MG63 (cell line): ENCODE measurements around the gene PRPF38A. TPM values are rescaled to one million over a fixed set of nuclear protein-coding genes. Genes with fewer than 3 reads are reported as not detected.

Source experiments
- DNase-seq: peaks from one replicate; pipeline ENCODE4 v3.0.0-alpha.2; 2020
- H3K27me3 ChIP-seq: fragments of 250-450 bp; sonication (Bioruptor Pico); 2 replicates; pipeline ENCODE4 v1.5.1; 2020; ENCODE audit warnings: mild to moderate bottlenecking, moderate library complexity
- H3K36me3 ChIP-seq: fragments of 250-450 bp; sonication (Bioruptor Pico); 2 replicates; pipeline ENCODE4 v1.5.1; 2020; ENCODE audit warnings: mild to moderate bottlenecking, moderate library complexity
- H3K4me3 ChIP-seq: fragments of 250-450 bp; sonication (Bioruptor Pico); 2 replicates; pipeline ENCODE4 v1.5.1; 2020; ENCODE audit warnings: mild to moderate bottlenecking, moderate library complexity
- H3K9me3 ChIP-seq: fragments of 250-450 bp; sonication (Bioruptor Pico); 2 replicates; pipeline ENCODE4 v1.5.1; 2020; ENCODE audit warnings: mild to moderate bottlenecking, moderate library complexity
- total RNA-seq: library from RNA; depleted of rRNA; stranded (reverse); fragments of >200 nt; shearing (Covaris generic); gene quantifications from 2 replicates; pipeline ENCODE4 v1.2.3, GENCODE V29; 2014; ENCODE audit warnings: low replicate concordance; rRNA removed

The PRPF38A gene, protein sequence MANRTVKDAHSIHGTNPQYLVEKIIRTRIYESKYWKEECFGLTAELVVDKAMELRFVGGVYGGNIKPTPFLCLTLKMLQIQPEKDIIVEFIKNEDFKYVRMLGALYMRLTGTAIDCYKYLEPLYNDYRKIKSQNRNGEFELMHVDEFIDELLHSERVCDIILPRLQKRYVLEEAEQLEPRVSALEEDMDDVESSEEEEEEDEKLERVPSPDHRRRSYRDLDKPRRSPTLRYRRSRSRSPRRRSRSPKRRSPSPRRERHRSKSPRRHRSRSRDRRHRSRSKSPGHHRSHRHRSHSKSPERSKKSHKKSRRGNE
- total RNA-seq = 10.0 and 14.1 TPM in 2 replicates

DNA sequence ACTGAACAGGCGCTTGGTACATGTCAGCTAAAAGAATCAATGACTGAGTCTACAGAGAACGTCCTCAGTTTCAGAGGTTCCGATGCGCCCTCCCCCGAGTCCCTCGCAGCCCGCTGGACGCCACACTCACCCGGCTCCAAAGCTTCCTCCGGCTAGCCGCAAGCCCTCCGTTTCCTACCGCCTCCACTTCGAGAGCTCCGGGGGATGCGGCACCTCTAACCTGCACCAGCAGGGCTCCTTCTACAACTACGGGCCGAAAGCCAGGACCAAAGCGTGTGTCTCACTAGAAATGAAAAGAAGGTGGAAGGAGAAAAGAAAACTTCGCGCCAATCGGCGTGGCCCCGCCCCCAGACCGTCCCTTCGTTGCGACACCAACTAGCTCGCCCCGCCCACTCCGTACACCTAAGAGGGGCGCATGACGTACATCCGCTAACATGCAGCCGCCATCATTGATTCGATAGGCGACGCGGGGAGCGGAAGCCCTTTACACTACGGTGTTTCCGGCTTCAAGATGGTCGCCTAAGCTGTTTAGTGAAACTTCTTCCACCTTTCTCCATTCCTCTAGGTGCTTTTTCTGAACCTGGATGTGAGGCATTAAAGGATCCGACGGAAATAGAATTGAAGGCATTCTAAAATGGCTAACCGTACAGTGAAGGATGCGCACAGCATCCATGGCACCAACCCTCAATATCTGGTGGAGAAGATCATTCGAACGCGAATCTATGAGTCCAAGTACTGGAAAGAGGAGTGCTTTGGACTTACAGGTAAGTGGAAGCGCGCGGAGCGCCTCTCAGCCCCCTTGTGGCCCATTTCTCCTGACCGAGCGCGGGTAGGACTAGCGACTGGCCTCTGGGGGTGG lies at the start of gene PRPF38A, which contains the start of gene ORC1:
Gene PRPF38A, plus strand, starts transcription at position 487 of the 859 bp plus-strand sequence. Its CDS starts 148 bp downstream, at position 635.
Gene ORC1, minus strand, starts transcription at position 308 of the 859 bp plus-strand sequence. CDS start 2,200 bp downstream, outside the sequence.
- peaks cover 61% of the 10 kb centered on the region for H3K36me3 ChIP-seq
- DNase-seq = peak; percentile 94
- H3K27me3 ChIP-seq = no peaks in the 10 kb centered on the region
- peak within 1 kb of the TSS; percentile 90 for H3K4me3 ChIP-seq
- H3K9me3 ChIP-seq = no peaks in the 10 kb centered on the region

DNA sequence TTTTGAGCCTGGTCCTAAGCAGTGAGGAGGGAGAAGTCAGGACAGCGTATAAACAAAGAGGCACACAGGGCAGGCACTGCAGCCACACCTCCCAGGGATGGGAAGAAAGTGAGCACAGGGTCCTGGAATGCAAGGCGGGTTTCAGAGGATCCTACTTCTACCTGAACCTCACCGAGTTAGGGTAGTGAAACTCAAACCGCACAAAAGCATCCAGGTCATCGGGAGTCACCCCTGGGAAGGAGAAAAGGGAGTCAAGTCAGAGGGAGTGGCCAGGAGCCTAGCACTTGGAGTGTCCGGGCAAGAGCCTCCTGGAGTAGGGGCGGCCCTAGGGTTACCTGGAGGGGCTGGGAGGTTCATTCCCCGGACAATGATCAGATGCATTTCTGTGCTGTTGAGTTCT lies 49.0 kb upstream of the PRPF38A start:
- peaks cover 70% of the 10 kb centered on the region for H3K36me3 ChIP-seq
- no peak overlapping the region for H3K4me3 ChIP-seq
- no peaks in the 10 kb centered on the region for H3K27me3 ChIP-seq
- no peak for DNase-seq
- H3K9me3 ChIP-seq = no peaks in the 10 kb centered on the region

GRCh38 chr1:52355847-52356505 lies 48.4 kb upstream of the PRPF38A start:
- peaks cover 70% of the 10 kb centered on the region for H3K36me3 ChIP-seq
- H3K9me3 ChIP-seq = no peaks in the 10 kb centered on the region
- DNase-seq = no peak

DNA sequence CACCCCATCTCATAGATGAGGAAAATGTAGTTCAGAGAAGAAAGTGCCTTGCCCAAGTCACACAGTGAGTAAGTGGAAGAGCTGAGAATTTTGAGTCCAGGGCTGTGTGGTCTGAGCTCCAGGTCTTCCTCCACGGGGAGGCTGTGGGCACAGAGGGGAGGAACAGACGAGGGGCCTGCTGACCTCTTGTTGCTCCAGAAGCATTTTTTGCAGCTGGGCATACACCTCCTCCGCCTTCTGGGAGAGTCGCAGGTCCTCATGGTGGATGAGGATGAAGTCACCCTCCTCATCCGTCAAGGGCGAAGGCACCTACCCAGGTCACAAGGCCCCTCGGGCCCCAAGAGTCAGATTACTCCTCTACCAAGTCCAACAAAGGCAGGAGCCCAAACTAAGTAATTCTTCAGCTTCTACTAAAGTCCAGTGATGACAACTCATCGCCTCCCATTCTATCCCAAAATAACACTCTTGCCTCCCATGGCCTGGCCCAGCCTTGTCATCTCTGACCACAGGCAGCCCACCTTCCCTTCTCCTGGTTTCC lies 47.5 kb upstream of the PRPF38A start:
- no peaks in the 10 kb centered on the region for H3K27me3 ChIP-seq
- no peaks in the 10 kb centered on the region for H3K9me3 ChIP-seq
- no peak for DNase-seq
- H3K36me3 ChIP-seq = peaks cover 70% of the 10 kb centered on the region
- H3K4me3 ChIP-seq = no peak overlapping the region

More at GRCh38 chr1:52355847-52356505, 48.4 kb upstream of the PRPF38A start:
- no peak overlapping the region for H3K4me3 ChIP-seq
- H3K27me3 ChIP-seq = no peaks in the 10 kb centered on the region

DNA sequence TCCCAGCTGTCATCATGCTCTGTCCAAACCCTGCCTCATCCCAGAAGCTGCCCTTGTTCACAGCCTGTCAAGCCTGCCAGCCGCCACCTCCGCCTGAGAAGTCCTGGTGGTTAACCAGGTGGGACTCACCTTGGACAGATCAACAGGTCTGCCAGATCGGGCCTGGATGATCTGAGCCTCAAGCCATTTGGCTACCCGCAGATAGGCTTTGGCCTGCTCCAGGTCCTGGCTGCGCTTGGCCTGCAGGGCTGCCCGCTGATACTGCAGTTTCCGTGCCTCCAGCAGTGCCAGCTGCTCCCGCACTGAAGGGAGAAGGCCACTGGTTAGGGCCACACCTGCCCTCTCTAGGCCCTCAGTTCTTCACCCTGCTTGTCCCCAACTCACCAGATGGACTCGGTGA lies 47.0 kb upstream of the PRPF38A start:
- Histone ChIP-seq H3K27me3 (no peaks in the 10 kb centered on the region), H3K36me3 (peaks cover 75% of the 10 kb centered on the region), H3K4me3 (no peak overlapping the region), H3K9me3 (no peaks in the 10 kb centered on the region)
- no peak for DNase-seq

DNA sequence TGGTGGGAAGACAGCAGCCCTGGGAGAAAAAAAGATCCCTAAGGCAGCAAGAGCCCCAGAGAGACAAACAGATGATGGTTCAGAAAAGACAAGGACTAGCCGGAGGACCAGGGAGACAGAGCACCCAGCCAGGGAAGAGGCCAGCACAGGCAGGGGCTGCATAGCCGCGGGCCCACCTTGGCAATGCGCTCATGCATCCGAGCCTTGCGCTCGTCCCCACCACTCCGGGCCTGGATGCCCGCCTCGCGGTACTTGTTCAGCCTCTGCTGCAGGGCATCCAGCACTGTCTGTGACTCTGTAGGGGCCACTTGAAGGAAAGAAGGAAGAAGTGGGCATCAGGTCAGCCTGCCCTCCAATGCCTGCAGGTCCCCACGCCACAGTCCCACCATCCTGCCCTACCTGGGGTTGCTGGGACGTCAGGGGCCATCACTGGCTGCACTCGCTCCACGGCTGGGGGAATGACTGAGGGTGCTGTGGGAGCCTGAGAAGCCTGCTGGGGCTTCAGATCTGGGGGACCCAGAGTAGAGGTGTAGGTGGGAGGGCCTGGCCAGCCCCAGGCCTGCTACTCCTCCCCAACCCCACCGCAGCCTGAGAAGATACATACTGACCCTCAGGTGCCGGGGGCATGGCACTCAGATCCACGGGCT lies 45.4 kb upstream of the PRPF38A start:
- H3K9me3 ChIP-seq = no peaks in the 10 kb centered on the region
- H3K4me3 ChIP-seq = no peak overlapping the region
- H3K27me3 ChIP-seq = no peaks in the 10 kb centered on the region
- DNase-seq = no peak
- peaks cover 69% of the 10 kb centered on the region for H3K36me3 ChIP-seq

- Histone ChIP-seq H3K36me3 (peaks cover 67% of the 10 kb centered on the region), H3K9me3 (no peaks in the 10 kb centered on the region), H3K27me3 (no peaks in the 10 kb centered on the region), H3K4me3 (no peak overlapping the region)
- no peak for DNase-seq
Observed at GRCh38 chr1:52359676-52360594, 44.5 kb upstream of the PRPF38A start.

- Histone ChIP-seq H3K9me3 (no peaks in the 10 kb centered on the region), H3K36me3 (peaks cover 61% of the 10 kb centered on the region), H3K4me3 (no peak overlapping the region), H3K27me3 (no peaks in the 10 kb centered on the region)
- DNase-seq = no peak
Observed at GRCh38 chr1:52360595-52360968, 43.8 kb upstream of the PRPF38A start.

DNA sequence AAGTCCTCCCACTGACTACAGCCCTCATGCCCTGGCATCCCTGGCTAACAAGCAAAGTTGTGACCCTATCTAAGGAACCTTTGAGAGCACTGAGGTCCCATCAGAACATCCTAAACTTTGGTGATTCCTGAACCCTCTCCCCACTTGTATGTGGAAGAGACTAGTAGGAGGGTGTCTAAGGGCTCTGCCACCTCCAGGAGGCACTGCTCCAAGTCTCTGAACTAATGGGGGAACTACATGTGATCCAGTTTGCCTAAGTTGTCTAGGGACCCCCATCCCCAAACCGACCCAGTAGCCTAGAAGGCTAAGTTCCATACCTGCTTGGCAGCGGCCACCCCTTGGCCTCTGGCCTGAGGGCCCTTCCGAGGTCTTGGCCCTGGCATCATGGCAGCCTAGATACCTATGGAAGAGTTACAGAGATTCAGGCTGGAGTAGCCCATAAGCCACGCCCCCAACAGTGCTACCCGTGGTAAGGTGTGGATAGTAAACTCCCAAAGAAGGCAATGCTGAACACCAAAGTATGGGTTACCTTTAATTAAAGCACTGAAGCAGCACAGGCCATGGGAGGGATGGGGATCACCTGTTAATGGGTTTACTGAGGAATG lies 40.1 kb upstream of the PRPF38A start:
- Histone ChIP-seq H3K9me3 (no peaks in the 10 kb centered on the region), H3K36me3 (peaks cover 33% of the 10 kb centered on the region), H3K27me3 (no peaks in the 10 kb centered on the region), H3K4me3 (no peak overlapping the region; the same call in 1 of the 2 replicates)
- DNase-seq = no peak

DNA sequence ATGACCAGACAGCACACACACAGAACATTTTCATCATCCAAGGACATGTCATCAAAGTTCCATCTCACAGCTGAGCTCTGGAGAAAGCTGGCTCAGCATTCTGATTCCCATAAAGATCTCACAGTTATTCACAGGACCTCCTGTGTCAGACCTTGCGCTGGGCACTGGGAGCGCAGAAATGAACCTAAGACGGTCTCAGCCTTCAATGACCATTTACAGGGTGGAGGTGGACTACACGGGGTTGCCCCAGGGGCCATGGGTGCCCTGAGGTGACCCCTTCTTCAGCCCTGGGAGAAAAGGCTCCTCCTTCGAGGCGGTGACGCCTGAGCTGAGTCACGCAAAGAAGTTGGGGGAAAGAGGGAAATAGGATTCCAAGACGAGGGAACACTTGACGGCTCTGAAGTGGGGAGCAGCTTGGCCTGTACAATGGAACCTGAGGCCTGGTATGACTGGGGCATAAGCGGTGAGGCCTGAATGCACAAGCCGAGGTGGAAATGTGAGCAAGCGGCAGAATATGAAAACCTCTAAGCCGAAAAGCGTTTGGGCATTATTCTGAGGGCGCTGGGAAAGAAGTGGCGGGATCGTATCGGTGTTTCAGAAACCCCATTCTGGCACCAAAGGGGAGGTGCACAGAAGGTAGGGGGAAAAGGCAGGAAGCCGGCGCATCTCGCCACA lies 39.2 kb upstream of the PRPF38A start:
- H3K9me3 ChIP-seq = no peaks in the 10 kb centered on the region
- peak; percentile 67 for DNase-seq
- H3K36me3 ChIP-seq = peaks cover 29% of the 10 kb centered on the region
- H3K4me3 ChIP-seq = peak overlapping the region; percentile 71
- H3K27me3 ChIP-seq = no peaks in the 10 kb centered on the region

GRCh38 chr1:52365746-52366516 lies 38.5 kb upstream of the PRPF38A start, which contains the start of gene CC2D1B:
Gene CC2D1B, minus strand, starts transcription at chr1:52366205. Its CDS starts 1,585 bp downstream, at chr1:52364620.
- no peaks in the 10 kb centered on the region for H3K27me3 ChIP-seq
- peak; percentile 98 for DNase-seq
- peaks cover 22% of the 10 kb centered on the region for H3K36me3 ChIP-seq
- H3K4me3 ChIP-seq = peak within 1 kb of the TSS; percentile 71
- no peaks in the 10 kb centered on the region for H3K9me3 ChIP-seq

GRCh38 chr1:52366517-52366827 lies 37.9 kb upstream of the PRPF38A start:
- Histone ChIP-seq H3K9me3 (no peaks in the 10 kb centered on the region), H3K27me3 (no peaks in the 10 kb centered on the region), H3K4me3 (peak overlapping the region; percentile 71), H3K36me3 (peaks cover 21% of the 10 kb centered on the region)
- DNase-seq = no peak

GRCh38 chr1:52367272-52367671 lies 37.1 kb upstream of the PRPF38A start:
- Histone ChIP-seq H3K9me3 (no peaks in the 10 kb centered on the region), H3K4me3 (no peak overlapping the region), H3K27me3 (no peaks in the 10 kb centered on the region), H3K36me3 (peaks cover 14% of the 10 kb centered on the region)
- DNase-seq = no peak
